ENCODE measurements around the gene DYNC2H1. TPM values are rescaled to one million over a fixed set of nuclear protein-coding genes. Genes with fewer than 3 reads are reported as not detected.

DYNC2H1 gene
- polyA plus RNA-seq, 1 donor (not counting 4 experiments of a cell fraction or from before 2014, with no cell fraction given) = 18.5 TPM

- H3K9me1 ChIP-seq (ENCODE audit: control insufficient read depth, extremely low read depth, insufficient read depth, low read length) = no peaks in the 10 kb centered on the region
- H3K9ac ChIP-seq (ENCODE audit: control insufficient read depth, extremely low read depth, insufficient read depth, low read length) = no peak overlapping the region
- no peaks in the 10 kb centered on the region for H3K36me3 ChIP-seq (ENCODE audit: control insufficient read depth in 2 of 2, extremely low read depth in 1 of 2, insufficient read depth in 2 of 2, low read length in 2 of 2)
- DNase-seq (ENCODE audit: low read depth, low spot score) = no peak
- no peaks in the 10 kb centered on the region for H3K79me2 ChIP-seq (ENCODE audit: control insufficient read depth, insufficient read depth, low read length)
- no peaks in the 10 kb centered on the region for H3K9me3 ChIP-seq (ENCODE audit: control insufficient read depth, low read depth, low read length)
- H3K27ac ChIP-seq (ENCODE audit: control insufficient read depth, insufficient read depth, low read length) = no peak overlapping the region
- H3K27me3 ChIP-seq (ENCODE audit: control insufficient read depth, extremely low read depth, insufficient read depth, low read length) = no peaks in the 10 kb centered on the region
- dilution Hi-C loops (cut with MboI; ENCODE audit: extremely low pct_ligation_motif_present, low sequenced_read_pairs) = no loop called here
- no peaks in the 10 kb centered on the region for H4K20me1 ChIP-seq (ENCODE audit: control insufficient read depth, extremely low read depth, insufficient read depth, low read length)
- FAIRE-seq = no peak
- TF ChIP-seq EZH2 (IDR thresholded peaks at IDR 0.05; ENCODE audit: low read length) = no peak
- TF ChIP-seq, protein P1, sequence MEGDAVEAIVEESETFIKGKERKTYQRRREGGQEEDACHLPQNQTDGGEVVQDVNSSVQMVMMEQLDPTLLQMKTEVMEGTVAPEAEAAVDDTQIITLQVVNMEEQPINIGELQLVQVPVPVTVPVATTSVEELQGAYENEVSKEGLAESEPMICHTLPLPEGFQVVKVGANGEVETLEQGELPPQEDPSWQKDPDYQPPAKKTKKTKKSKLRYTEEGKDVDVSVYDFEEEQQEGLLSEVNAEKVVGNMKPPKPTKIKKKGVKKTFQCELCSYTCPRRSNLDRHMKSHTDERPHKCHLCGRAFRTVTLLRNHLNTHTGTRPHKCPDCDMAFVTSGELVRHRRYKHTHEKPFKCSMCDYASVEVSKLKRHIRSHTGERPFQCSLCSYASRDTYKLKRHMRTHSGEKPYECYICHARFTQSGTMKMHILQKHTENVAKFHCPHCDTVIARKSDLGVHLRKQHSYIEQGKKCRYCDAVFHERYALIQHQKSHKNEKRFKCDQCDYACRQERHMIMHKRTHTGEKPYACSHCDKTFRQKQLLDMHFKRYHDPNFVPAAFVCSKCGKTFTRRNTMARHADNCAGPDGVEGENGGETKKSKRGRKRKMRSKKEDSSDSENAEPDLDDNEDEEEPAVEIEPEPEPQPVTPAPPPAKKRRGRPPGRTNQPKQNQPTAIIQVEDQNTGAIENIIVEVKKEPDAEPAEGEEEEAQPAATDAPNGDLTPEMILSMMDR (optimal IDR thresholded peaks at IDR 0.05 in 1 of 3, IDR thresholded peaks at IDR 0.05 in 1 of 3, conservative IDR thresholded peaks at IDR 0.05 in 1 of 3; ENCODE audit: extremely low read depth in 1 of 3, insufficient read depth in 2 of 3, low read length in 3 of 3) = no peak
- peaks cover 5% of the 10 kb centered on the region for H3K4me1 ChIP-seq (ENCODE audit: control insufficient read depth, extremely low read depth, insufficient read depth, low read length)
- no peak overlapping the region for H3K4me3 ChIP-seq (ENCODE audit: control insufficient read depth in 2 of 3, extremely low read depth in 1 of 3, insufficient read depth in 2 of 3, low read depth in 1 of 3, low read length in 3 of 3)
- no peak overlapping the region for H3K4me2 ChIP-seq (ENCODE audit: control insufficient read depth, extremely low read depth, insufficient read depth, low read depth, low read length)
- no peak overlapping the region for H2AFZ ChIP-seq (ENCODE audit: control insufficient read depth, low read length)
Measured at GRCh38 chr11:103396237-103396636, 287.0 kb downstream of the DYNC2H1 start.

DNA sequence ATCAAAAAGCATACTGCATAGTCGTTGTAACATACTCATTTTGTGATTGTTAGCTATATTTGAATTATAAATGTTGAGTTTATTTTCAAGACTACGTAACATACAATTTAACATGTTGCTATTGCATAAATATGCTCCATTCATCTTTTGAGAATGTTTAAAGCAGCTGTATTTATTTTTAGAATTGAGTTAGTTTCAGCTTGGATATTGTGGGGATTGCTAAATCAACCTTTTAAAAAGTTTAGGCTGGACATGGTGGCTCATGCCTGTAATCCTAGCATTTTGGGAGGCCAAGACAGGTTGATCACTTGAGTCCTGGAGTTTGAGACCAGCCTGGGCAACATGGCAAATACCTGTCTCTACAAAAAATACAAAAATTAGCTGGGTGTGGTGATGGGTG, 288.1 kb downstream of the DYNC2H1 start:
- no peak overlapping the region for H3K4me2 ChIP-seq (ENCODE audit: control insufficient read depth, extremely low read depth, insufficient read depth, low read depth, low read length)

More for the DNA sequence above, 288.1 kb downstream of the DYNC2H1 start:
- H3K4me1 ChIP-seq (ENCODE audit: control insufficient read depth, extremely low read depth, insufficient read depth, low read length) = peaks cover 5% of the 10 kb centered on the region
- FAIRE-seq (no peak), DNase-seq (ENCODE audit: low read depth, low spot score) (no peak)
- no peaks in the 10 kb centered on the region for H3K9me1 ChIP-seq (ENCODE audit: control insufficient read depth, extremely low read depth, insufficient read depth, low read length)
- no peaks in the 10 kb centered on the region for H3K9me3 ChIP-seq (ENCODE audit: control insufficient read depth, low read depth, low read length)
- dilution Hi-C loops (cut with MboI; ENCODE audit: extremely low pct_ligation_motif_present, low sequenced_read_pairs) = no loop called here
- no peak overlapping the region for H3K4me3 ChIP-seq (ENCODE audit: control insufficient read depth in 2 of 3, extremely low read depth in 1 of 3, insufficient read depth in 2 of 3, low read depth in 1 of 3, low read length in 3 of 3)
- H3K27me3 ChIP-seq (ENCODE audit: control insufficient read depth, extremely low read depth, insufficient read depth, low read length) = no peaks in the 10 kb centered on the region
- no peaks in the 10 kb centered on the region for H3K36me3 ChIP-seq (ENCODE audit: control insufficient read depth in 2 of 2, extremely low read depth in 1 of 2, insufficient read depth in 2 of 2, low read length in 2 of 2)
- H3K79me2 ChIP-seq (ENCODE audit: control insufficient read depth, insufficient read depth, low read length) = no peaks in the 10 kb centered on the region
- H3K27ac ChIP-seq (ENCODE audit: control insufficient read depth, insufficient read depth, low read length) = no peak overlapping the region
- H4K20me1 ChIP-seq (ENCODE audit: control insufficient read depth, extremely low read depth, insufficient read depth, low read length) = no peaks in the 10 kb centered on the region
- TF ChIP-seq, protein P1 (optimal IDR thresholded peaks at IDR 0.05 in 1 of 3, IDR thresholded peaks at IDR 0.05 in 1 of 3, conservative IDR thresholded peaks at IDR 0.05 in 1 of 3; ENCODE audit: extremely low read depth in 1 of 3, insufficient read depth in 2 of 3, low read length in 3 of 3) = no peak
- no peak for TF ChIP-seq EZH2 (IDR thresholded peaks at IDR 0.05; ENCODE audit: low read length)
- no peak overlapping the region for H3K9ac ChIP-seq (ENCODE audit: control insufficient read depth, extremely low read depth, insufficient read depth, low read length)
- H2AFZ ChIP-seq (ENCODE audit: control insufficient read depth, low read length) = no peak overlapping the region
